HL-60 (cell line): ENCODE data around the gene SORL1.

Experiments used
- POLR2AphosphoS5 ChIP-seq: IDR thresholded peaks from 2 replicates; pipeline ENCODE4 v1.6.1; 2012; ENCODE audit warnings: low read depth
- SPI1 ChIP-seq: IDR thresholded peaks from 2 replicates; pipeline ENCODE4 v1.6.1; 2012; ENCODE audit warnings: low read depth, mild to moderate bottlenecking, borderline replicate concordance
- TF ChIP-seq, protein P1 (sequence below): IDR thresholded peaks from one replicate; pipeline ENCODE4 v1.5.1; 2011; ENCODE audit warnings: low read length, control low read depth, inconsistent platforms; ENCODE audit not compliant: insufficient read depth
- TF ChIP-seq, protein P2 (sequence below): IDR thresholded peaks from 2 replicates; pipeline ENCODE4 v1.6.1; 2012; ENCODE audit warnings: low read depth; ENCODE audit not compliant: insufficient replicate concordance

DNA sequence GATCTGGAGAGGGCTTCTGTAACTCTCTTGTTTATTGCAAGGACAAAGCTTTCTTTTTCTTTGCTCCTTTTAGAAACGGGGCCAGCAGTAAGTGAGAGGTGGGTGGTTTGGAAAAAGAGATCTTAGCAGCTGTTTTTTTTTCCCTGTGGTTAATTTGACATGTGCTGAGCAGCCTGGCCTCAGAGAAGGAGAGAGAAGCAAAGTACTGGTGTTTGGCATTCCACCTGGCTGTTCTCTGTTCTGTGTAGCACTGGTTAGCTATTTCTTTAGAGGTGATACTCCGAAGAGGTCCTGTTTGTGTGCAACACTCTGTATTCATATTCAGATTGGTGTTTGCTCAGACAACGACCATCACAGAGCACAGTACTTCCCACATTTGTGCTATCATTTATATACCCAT lies 81.5 kb downstream of the SORL1 start:
- TF ChIP-seq, protein P1, sequence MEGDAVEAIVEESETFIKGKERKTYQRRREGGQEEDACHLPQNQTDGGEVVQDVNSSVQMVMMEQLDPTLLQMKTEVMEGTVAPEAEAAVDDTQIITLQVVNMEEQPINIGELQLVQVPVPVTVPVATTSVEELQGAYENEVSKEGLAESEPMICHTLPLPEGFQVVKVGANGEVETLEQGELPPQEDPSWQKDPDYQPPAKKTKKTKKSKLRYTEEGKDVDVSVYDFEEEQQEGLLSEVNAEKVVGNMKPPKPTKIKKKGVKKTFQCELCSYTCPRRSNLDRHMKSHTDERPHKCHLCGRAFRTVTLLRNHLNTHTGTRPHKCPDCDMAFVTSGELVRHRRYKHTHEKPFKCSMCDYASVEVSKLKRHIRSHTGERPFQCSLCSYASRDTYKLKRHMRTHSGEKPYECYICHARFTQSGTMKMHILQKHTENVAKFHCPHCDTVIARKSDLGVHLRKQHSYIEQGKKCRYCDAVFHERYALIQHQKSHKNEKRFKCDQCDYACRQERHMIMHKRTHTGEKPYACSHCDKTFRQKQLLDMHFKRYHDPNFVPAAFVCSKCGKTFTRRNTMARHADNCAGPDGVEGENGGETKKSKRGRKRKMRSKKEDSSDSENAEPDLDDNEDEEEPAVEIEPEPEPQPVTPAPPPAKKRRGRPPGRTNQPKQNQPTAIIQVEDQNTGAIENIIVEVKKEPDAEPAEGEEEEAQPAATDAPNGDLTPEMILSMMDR: no peak
- TF ChIP-seq POLR2AphosphoS5: no peak
- TF ChIP-seq SPI1: no peak
- TF ChIP-seq, protein P2, sequence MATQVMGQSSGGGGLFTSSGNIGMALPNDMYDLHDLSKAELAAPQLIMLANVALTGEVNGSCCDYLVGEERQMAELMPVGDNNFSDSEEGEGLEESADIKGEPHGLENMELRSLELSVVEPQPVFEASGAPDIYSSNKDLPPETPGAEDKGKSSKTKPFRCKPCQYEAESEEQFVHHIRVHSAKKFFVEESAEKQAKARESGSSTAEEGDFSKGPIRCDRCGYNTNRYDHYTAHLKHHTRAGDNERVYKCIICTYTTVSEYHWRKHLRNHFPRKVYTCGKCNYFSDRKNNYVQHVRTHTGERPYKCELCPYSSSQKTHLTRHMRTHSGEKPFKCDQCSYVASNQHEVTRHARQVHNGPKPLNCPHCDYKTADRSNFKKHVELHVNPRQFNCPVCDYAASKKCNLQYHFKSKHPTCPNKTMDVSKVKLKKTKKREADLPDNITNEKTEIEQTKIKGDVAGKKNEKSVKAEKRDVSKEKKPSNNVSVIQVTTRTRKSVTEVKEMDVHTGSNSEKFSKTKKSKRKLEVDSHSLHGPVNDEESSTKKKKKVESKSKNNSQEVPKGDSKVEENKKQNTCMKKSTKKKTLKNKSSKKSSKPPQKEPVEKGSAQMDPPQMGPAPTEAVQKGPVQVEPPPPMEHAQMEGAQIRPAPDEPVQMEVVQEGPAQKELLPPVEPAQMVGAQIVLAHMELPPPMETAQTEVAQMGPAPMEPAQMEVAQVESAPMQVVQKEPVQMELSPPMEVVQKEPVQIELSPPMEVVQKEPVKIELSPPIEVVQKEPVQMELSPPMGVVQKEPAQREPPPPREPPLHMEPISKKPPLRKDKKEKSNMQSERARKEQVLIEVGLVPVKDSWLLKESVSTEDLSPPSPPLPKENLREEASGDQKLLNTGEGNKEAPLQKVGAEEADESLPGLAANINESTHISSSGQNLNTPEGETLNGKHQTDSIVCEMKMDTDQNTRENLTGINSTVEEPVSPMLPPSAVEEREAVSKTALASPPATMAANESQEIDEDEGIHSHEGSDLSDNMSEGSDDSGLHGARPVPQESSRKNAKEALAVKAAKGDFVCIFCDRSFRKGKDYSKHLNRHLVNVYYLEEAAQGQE: no peak
